HepG2 (cell line): ENCODE results near the gene SYVN1. TPM values are rescaled to one million over a fixed set of nuclear protein-coding genes. Genes with fewer than 3 reads are reported as not detected.
A peak's percentile ranks its signal among the peaks of the same experiment; 100 is the strongest.

Experiments
- AGO2 ChIP-seq: fragments of 200-400 bp; formaldehyde crosslinking; optimal IDR thresholded peaks from 2 replicates; pipeline ENCODE3; 2017; ENCODE audit warnings: mild to moderate bottlenecking, low read depth, low read length, moderate library complexity
- CBX5 ChIP-seq: sonication (generic); formaldehyde crosslinking; IDR thresholded peaks from 2 replicates; pipeline ENCODE4 v1.4.0; 2020; ENCODE audit warnings: missing genetic modification reagents, borderline replicate concordance
- CREB3 ChIP-seq: sonication (generic); formaldehyde crosslinking; IDR thresholded peaks from 2 replicates; pipeline ENCODE4 v1.5.0; 2020; ENCODE audit warnings: missing genetic modification reagents
- ETV5 ChIP-seq: IDR thresholded peaks from 2 replicates; pipeline ENCODE4 v1.6.1; 2018; ENCODE audit warnings: missing biosample characterization, missing genetic modification reagents, inconsistent platforms, borderline replicate concordance
- HNRNPK ChIP-seq: fragments of 200-400 bp; formaldehyde crosslinking; IDR thresholded peaks from 2 replicates; pipeline ENCODE4 v1.6.1; 2018; ENCODE audit warnings: low read length, low read depth, moderate library complexity, mild to moderate bottlenecking; ENCODE audit not compliant: poor library complexity, severe bottlenecking
- IKZF5 ChIP-seq: IDR thresholded peaks from 2 replicates; pipeline ENCODE4 v1.6.1; 2018; ENCODE audit warnings: missing genetic modification reagents, mild to moderate bottlenecking, missing compliant biosample characterization
- KLF11 ChIP-seq: IDR thresholded peaks from 2 replicates; pipeline ENCODE4 v1.6.1; 2016; ENCODE audit warnings: missing compliant biosample characterization
- TEAD2 ChIP-seq: sonication (generic); formaldehyde crosslinking; IDR thresholded peaks from 2 replicates; pipeline ENCODE4 v1.9.0; 2021; ENCODE audit warnings: missing genetic modification reagents
- THAP9 ChIP-seq: sonication (generic); formaldehyde crosslinking; IDR thresholded peaks from 2 replicates; pipeline ENCODE4; 2020; ENCODE audit warnings: missing genetic modification reagents, mild to moderate bottlenecking, borderline replicate concordance
- U2AF2 ChIP-seq: fragments of 200-400 bp; formaldehyde crosslinking; IDR thresholded peaks from 2 replicates; pipeline ENCODE4 v1.6.1; 2017; ENCODE audit warnings: low read depth, mild to moderate bottlenecking, low read length
- ZEB1 ChIP-seq: IDR thresholded peaks from 2 replicates; pipeline ENCODE4 v1.6.1; 2012; ENCODE audit warnings: mild to moderate bottlenecking, low read depth, inconsistent platforms; ENCODE audit not compliant: insufficient replicate concordance
- ZFAT ChIP-seq: sonication (generic); formaldehyde crosslinking; conservative IDR thresholded peaks from 2 replicates; pipeline ENCODE4 v1.8.1; 2023; ENCODE audit warnings: missing genetic modification reagents, inconsistent platforms
- ZKSCAN8 ChIP-seq: IDR thresholded peaks from 2 replicates; pipeline ENCODE4 v1.6.1; 2016; ENCODE audit warnings: borderline replicate concordance, missing genetic modification reagents, missing compliant biosample characterization
- ZNF3 ChIP-seq: IDR thresholded peaks from 2 replicates; pipeline ENCODE4 v1.7.0; 2017; ENCODE audit warnings: inconsistent platforms
- ZNF367 ChIP-seq: sonication (generic); formaldehyde crosslinking; IDR thresholded peaks from 2 replicates; pipeline ENCODE4 v1.4.0; 2020; ENCODE audit warnings: missing genetic modification reagents, borderline replicate concordance
- ZNF607 ChIP-seq: sonication (generic); formaldehyde crosslinking; IDR thresholded peaks from 2 replicates; pipeline ENCODE4 v1.5.1; 2020; ENCODE audit warnings: missing genetic modification reagents, mild to moderate bottlenecking, borderline replicate concordance
- ZNF800 ChIP-seq: sonication (generic); formaldehyde crosslinking; IDR thresholded peaks from 2 replicates; pipeline ENCODE4 v1.4.0; 2020; ENCODE audit warnings: missing genetic modification reagents
- ZNF83 ChIP-seq: sonication (generic); formaldehyde crosslinking; IDR thresholded peaks from 2 replicates; pipeline ENCODE4 v1.4.0; 2020; ENCODE audit warnings: missing genetic modification reagents, mild to moderate bottlenecking, borderline replicate concordance
- ZNF841 ChIP-seq: sonication (generic); formaldehyde crosslinking; IDR thresholded peaks from 2 replicates; pipeline ENCODE4 v1.8.1; 2023; ENCODE audit warnings: missing genetic modification reagents, borderline replicate concordance
- polyA plus RNA-seq, 8 experiments: library from polyadenylated mRNA; depleted of rRNA in 3 of 8; stranded (reverse) in 7 of 8; unstranded in 1 of 8; fragments of >200 nt; fragmentation: Illumina TruSeq in 4 of 8; extraction: Trizol in 4 of 8; gene quantifications; 2 replicates each; pipeline versions ENCODE4 v1.2.1 to v1.2.3, GENCODE V29; 2011 to 2016; ENCODE audit warnings: low read depth in 4 of 8, missing spikeins in 1 of 8, mixed read lengths in 1 of 8; ENCODE audit not compliant: insufficient read depth in 1 of 8
- total RNA-seq, 5 experiments: library from RNA; depleted of rRNA; stranded (reverse); fragments of >200 nt; fragmentation: Illumina TruSeq; extraction: Trizol; gene quantifications; 2 replicates each; pipeline ENCODE4 v1.2.3, GENCODE V29; 2016; ENCODE audit warnings: low read depth in 1 of 5

The SYVN1 gene
- total and polyA plus RNA-seq, 2 of the 13 experiments (the other 11 are each of a cell fraction or from before 2014, with no cell fraction given): 10.3 to 22.5 TPM

- peak; percentile 100 for TF ChIP-seq THAP9 (CRISPR knock-in tag)
- no peak for TF ChIP-seq ZFAT (CRISPR knock-in tag)
- peak; percentile 90 for TF ChIP-seq ZEB1
- no peak for TF ChIP-seq HNRNPK
- no peak for TF ChIP-seq KLF11 (CRISPR knock-in tag)
- peak; percentile 38; the same call in 1 of the 2 replicates for TF ChIP-seq ZKSCAN8 (CRISPR knock-in tag)
- 0 out of 2 replicates have a peak, but pooled peaks have one; percentile 34 for TF ChIP-seq ZNF3 (CRISPR knock-in tag)
- TF ChIP-seq TEAD2 (CRISPR knock-in tag): no peak
- TF ChIP-seq CREB3 (CRISPR knock-in tag): no peak
- TF ChIP-seq ETV5 (CRISPR knock-in tag): peak; percentile 87
- 0 out of 2 replicates have a peak, but pooled peaks have one; percentile 69 for TF ChIP-seq U2AF2
- peak; percentile 82; the same call in 1 of the 2 replicates for TF ChIP-seq CBX5 (CRISPR knock-in tag)
- TF ChIP-seq IKZF5 (CRISPR knock-in tag): peak; percentile 83; the same call in 1 of the 2 replicates
- TF ChIP-seq ZNF841 (CRISPR knock-in tag): no peak
- no peak for TF ChIP-seq ZNF367
- peak; percentile 84; the same call in 1 of the 2 replicates for TF ChIP-seq ZNF83
- TF ChIP-seq ZNF800 (CRISPR knock-in tag): no peak
- TF ChIP-seq ZNF607 (CRISPR knock-in tag): 0 out of 2 replicates have a peak, but pooled peaks have one; percentile 24
- peak; percentile 90 for TF ChIP-seq AGO2
These were observed 38.1 kb downstream of the SYVN1 start, which contains the start of gene VPS51 (continued) for GRCh38 chr11:65095974-65096806.
